NCI-H526 (cell line): ENCODE results near the gene PSORS1C2.
"Not testable (repeated sequence)": the region's sequence is repeated elsewhere in the genome, so short reads cannot be mapped to it uniquely, and the experiment has no call there.

Experiments
- DNase-seq, 2 experiments: peaks; one replicate each; lab custom pipeline; 2025; lab: John Stamatoyannopoulos, UW

Gene PSORS1C2

GRCh38 chr6:31165986-31166385 is 27.1 kb upstream of the PSORS1C2 start:
- DNase-seq = no peak

- DNase-seq = peak; percentile 36 to 65
These were observed 26.4 kb upstream of the PSORS1C2 start for GRCh38 chr6:31165064-31165832.

GRCh38 chr6:31164475-31165063 is 25.7 kb upstream of the PSORS1C2 start:
- not testable (repeated sequence) for DNase-seq

- no peak for DNase-seq
These were observed 25.1 kb upstream of the PSORS1C2 start for GRCh38 chr6:31163922-31164321.

GRCh38 chr6:31162463-31163165 is 23.7 kb upstream of the PSORS1C2 start:
- no peak for DNase-seq

- DNase-seq = no peak
These were observed 22.6 kb upstream of the PSORS1C2 start for GRCh38 chr6:31161216-31162126.

- peak in 1 of 2 experiments; percentile 44 for DNase-seq
These were observed 20.3 kb upstream of the PSORS1C2 start for GRCh38 chr6:31158863-31159855.

GRCh38 chr6:31158140-31158862 is 19.4 kb upstream of the PSORS1C2 start, which contains the start of gene TCF19:
TCF19 (plus strand) TSS chr6:31158589; CDS start chr6:31159470, 881 bp downstream.
- peak; percentile 97 to 99 for DNase-seq

- no peak for DNase-seq
These were observed 18.8 kb upstream of the PSORS1C2 start, which contains the start of gene CCHCR1 for GRCh38 chr6:31157513-31158139. CCHCR1 (minus strand) TSS chr6:31157802; CDS start chr6:31157600, 202 bp downstream.

GRCh38 chr6:31156641-31157040 is 17.8 kb upstream of the PSORS1C2 start:
- no peak for DNase-seq

- DNase-seq = no peak
These were observed 15.6 kb upstream of the PSORS1C2 start for GRCh38 chr6:31154436-31154835.

- no peak for DNase-seq
These were observed 13.9 kb upstream of the PSORS1C2 start for GRCh38 chr6:31152781-31153180.

GRCh38 chr6:31149827-31150447 is 11.1 kb upstream of the PSORS1C2 start:
- no peak for DNase-seq

GRCh38 chr6:31145386-31145785 is 6.5 kb upstream of the PSORS1C2 start:
- DNase-seq = no peak

GRCh38 chr6:31144970-31145340 is 6.1 kb upstream of the PSORS1C2 start:
- no peak for DNase-seq

- no peak for DNase-seq
These were observed 5.6 kb upstream of the PSORS1C2 start for GRCh38 chr6:31144296-31144969.

GRCh38 chr6:31143148-31143547 is 4.3 kb upstream of the PSORS1C2 start:
- DNase-seq = no peak

- DNase-seq = no peak
These were observed 3.5 kb upstream of the PSORS1C2 start for GRCh38 chr6:31142361-31142761.
